ENCODE measurements around the gene HOXB13.

Gene HOXB13

DNA sequence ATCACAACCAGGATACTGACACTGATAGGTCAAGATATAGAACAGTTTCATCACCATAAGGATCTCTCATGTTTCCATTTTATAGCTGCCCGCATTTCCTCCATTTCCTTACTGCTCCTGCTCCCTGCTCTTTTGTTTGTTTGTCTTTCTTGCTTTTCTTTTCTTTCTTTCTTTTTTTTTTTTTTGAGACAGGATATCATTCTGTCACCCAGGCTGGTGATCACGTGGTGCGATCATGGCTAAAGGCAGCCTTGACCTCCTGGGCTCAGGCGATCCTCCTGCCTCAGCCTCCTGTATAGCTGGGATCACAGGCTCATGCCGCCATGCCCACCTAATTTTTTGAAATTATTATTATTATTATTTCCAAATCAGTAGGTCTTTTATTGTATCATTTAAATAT lies 37.9 kb downstream of the HOXB13 start:
- Histone ChIP-seq H3K4me3 (no peak overlapping the region), H3K9me3 (replicated peaks in 1 of 11) (peaks cover 0 to 13% (median 6%) of the 10 kb centered on the region in 11 experiments; a peak in 10 of 22 replicates), H3K4me2 (no peak overlapping the region), H3K4me1 (no peaks in the 10 kb centered on the region), H3K27me3 (peaks cover 0 to 8% (median 0%) of the 10 kb centered on the region in 11 experiments; a peak in 4 of 22 replicates), H3K36me3 (no peaks in the 10 kb centered on the region), H3K9ac (no peak overlapping the region), H4K20me1 (no peaks in the 10 kb centered on the region), H3K27ac (no peak overlapping the region)
- no peak for TF ChIP-seq Cebpa-rat (IDR thresholded peaks at IDR 0.05)

- Histone ChIP-seq H3K9me3 (replicated peaks in 1 of 11) (no peaks in the 10 kb centered on the region), H3K9ac (no peak overlapping the region), H3K27me3 (peaks cover 22 to 50% (median 39%) of the 10 kb centered on the region in 11 experiments), H3K4me1 (peaks cover 0 to 6% (median 2%) of the 10 kb centered on the region in 10 experiments; a peak in 6 of 20 replicates), H3K36me3 (no peaks in the 10 kb centered on the region), H3K27ac (no peak overlapping the region), H3K4me2 (no peak overlapping the region), H3K4me3 (no peak overlapping the region), H4K20me1 (peaks cover 0 to 11% (median 0%) of the 10 kb centered on the region in 11 experiments; a peak in 2 of 22 replicates)
- TF ChIP-seq Cebpa-rat (IDR thresholded peaks at IDR 0.05), result no peak
Observed at GRCh38 chr17:48681609-48682008, 46.9 kb downstream of the HOXB13 start.

DNA sequence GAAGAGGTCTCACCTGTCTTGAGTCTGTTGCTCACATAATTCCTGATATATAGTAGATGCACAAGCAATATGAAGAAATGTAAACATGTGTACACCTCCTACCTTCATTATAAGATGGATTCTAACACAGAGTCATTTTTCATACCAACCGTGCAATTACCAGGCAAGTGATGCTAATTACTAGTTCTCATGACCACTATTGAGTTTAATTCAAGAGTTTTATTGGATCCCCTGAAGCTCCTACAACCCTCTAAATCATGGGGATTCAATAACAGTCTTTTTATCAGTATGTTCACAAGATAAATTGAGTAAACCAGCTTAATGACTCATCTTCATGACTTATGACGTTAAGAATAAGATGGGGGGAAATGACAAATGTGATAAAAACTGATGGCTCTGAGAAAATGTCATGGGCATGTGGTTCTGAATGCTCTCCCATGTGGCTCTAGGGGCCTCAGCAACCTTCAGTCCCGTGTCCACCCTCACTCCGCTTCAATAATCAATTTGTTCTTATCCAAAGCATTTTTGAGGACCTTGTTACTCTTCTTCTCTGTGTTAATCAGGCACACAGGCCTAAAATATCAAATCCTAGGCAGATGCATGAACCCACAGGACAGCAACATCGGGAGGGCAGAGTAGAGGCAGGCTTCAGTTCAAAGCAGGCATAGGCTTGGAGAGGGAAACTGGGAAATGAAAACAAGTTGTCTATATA lies 49.0 kb downstream of the HOXB13 start:
- peaks cover 0 to 6% (median 2%) of the 10 kb centered on the region in 10 experiments; a peak in 6 of 20 replicates for H3K4me1 ChIP-seq
- H3K9ac ChIP-seq, result no peak overlapping the region
- no peak for TF ChIP-seq Cebpa-rat (IDR thresholded peaks at IDR 0.05)
- no peak overlapping the region for H3K4me2 ChIP-seq
- H3K4me3 ChIP-seq, result no peak overlapping the region
- H3K27me3 ChIP-seq, result peaks cover 22 to 63% (median 48%) of the 10 kb centered on the region in 11 experiments
- peaks cover 0 to 11% (median 0%) of the 10 kb centered on the region in 11 experiments; a peak in 2 of 22 replicates for H4K20me1 ChIP-seq
- H3K27ac ChIP-seq, result no peak overlapping the region
- H3K36me3 ChIP-seq, result no peaks in the 10 kb centered on the region
- no peaks in the 10 kb centered on the region for H3K9me3 ChIP-seq (replicated peaks in 1 of 11)

DNA sequence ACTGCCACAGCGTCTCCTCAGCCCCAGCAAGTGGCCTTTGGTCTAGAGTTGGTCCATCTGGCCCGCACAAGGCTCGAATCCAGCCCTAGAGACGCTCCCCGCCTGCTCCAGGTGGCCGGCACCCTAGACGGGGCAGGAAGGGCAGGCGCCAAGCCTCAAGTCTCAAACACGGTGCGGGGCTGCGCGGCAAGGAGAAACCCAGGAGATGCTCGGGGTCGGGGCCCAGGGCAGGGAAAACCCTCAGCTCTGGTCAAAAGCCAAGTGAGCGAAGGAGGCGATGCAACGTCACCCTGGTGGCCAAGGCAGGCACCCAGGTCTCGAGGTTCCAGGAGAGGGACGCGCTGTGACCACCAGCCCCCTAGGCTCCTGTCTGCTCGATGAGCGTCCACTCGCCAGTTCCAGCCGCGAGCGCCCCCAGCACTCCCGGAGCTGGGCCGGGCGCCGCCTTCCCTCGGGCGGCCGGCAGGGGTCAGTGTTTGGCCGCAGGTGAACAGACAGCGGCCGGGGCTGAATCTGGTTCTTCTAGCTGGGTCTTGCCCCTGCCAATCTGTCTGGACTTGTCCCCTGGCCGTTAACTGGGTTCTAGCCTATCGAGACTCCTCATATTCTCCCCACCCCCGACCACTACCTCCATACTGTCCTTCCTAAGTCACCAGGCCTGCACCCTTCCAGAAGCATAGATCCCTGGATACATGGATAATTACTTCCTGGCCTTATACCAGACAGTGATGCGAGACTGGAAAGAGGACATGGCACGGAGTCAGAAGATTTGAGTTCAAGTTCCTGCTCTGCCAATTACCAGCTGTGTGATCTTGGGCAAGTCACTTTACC lies 50.2 kb downstream of the HOXB13 start:
- peak overlapping the region in 3 of 10 experiments; percentile 24 to 32 (median 25); a peak in 3 of 20 replicates for H3K4me3 ChIP-seq
- H4K20me1 ChIP-seq, result peaks cover 0 to 11% (median 0%) of the 10 kb centered on the region in 11 experiments; a peak in 2 of 22 replicates
- no peak for TF ChIP-seq Cebpa-rat (IDR thresholded peaks at IDR 0.05)
- H3K4me2 ChIP-seq, result peak overlapping the region; percentile 23 to 84 (median 60); a peak in 20 of 22 replicates
- H3K4me1 ChIP-seq, result peaks cover 0 to 6% (median 2%) of the 10 kb centered on the region in 10 experiments; a peak in 6 of 20 replicates
- H3K27me3 ChIP-seq, result peaks cover 19 to 62% (median 48%) of the 10 kb centered on the region in 11 experiments
- H3K36me3 ChIP-seq, result no peaks in the 10 kb centered on the region
- no peaks in the 10 kb centered on the region for H3K9me3 ChIP-seq (replicated peaks in 1 of 11)
- no peak overlapping the region; a peak in 1 of 22 replicates for H3K9ac ChIP-seq
- no peak overlapping the region for H3K27ac ChIP-seq

- TF ChIP-seq Cebpa-rat (IDR thresholded peaks at IDR 0.05), result peak in 2 of 11 experiments; percentile 34 to 50; a peak in 1 of 22 replicates
- peaks cover 19 to 53% (median 41%) of the 10 kb centered on the region in 11 experiments for H3K27me3 ChIP-seq
Observed at GRCh38 chr17:48676963-48677558, 51.5 kb downstream of the HOXB13 start.

More at GRCh38 chr17:48676963-48677558, 51.5 kb downstream of the HOXB13 start:
- peaks cover 0 to 6% (median 2%) of the 10 kb centered on the region in 10 experiments; a peak in 6 of 20 replicates for H3K4me1 ChIP-seq
- H4K20me1 ChIP-seq, result peaks cover 0 to 11% (median 0%) of the 10 kb centered on the region in 11 experiments; a peak in 2 of 22 replicates
- H3K4me2 ChIP-seq, result 0 out of 22 replicates have a peak overlapping the region, but pooled peaks of 1 of the 11 experiments have one; percentile 6
- H3K4me3 ChIP-seq, result no peak overlapping the region
- no peaks in the 10 kb centered on the region for H3K36me3 ChIP-seq
- no peak overlapping the region for H3K27ac ChIP-seq
- H3K9ac ChIP-seq, result no peak overlapping the region
- no peaks in the 10 kb centered on the region for H3K9me3 ChIP-seq (replicated peaks in 1 of 11)

All from BLaER1 treated with 17β-estradiol and CSF1 and Interleukin-3, amounts not matched to agents 10 nM and 100 nM (cell line).